GM18502 (cell line): ENCODE measurements around the gene RIMS3.
"Not testable (repeated sequence)": the region's sequence is repeated elsewhere in the genome, so short reads cannot be mapped to it uniquely, and the experiment has no call there.

Source experiments
- ATAC-seq: cut with Tn5 transposase; IDR thresholded peaks from one replicate; pipeline ENCODE4 v1.9.1; 2021; ENCODE audit warnings: mild to moderate bottlenecking; ENCODE audit not compliant: unreplicated experiment, poor library complexity

The RIMS3 gene

GRCh38 chr1:40610156-40610555 lies 55.3 kb downstream of the RIMS3 start:
- no peak for ATAC-seq

GRCh38 chr1:40607921-40608320 lies 57.6 kb downstream of the RIMS3 start:
- ATAC-seq = no peak

DNA sequence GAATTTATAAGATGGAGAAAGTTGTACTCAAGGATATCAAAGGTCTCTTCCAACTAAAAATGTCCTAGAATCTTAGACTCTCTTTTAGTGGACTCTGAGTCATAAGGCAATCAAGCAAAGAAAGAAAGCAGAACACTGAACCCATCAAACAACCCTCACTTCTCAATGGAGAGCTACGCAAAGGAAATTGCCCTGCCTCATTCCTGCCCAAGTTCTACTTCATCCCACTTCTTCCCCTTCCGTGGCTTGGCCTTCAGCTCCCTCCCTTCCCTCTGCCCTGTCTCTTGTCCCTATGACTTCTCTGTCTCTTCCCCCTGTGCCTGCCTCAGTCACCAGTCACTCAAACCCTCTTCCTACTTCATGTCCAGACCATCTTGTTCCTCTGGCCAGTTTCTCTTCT lies 58.5 kb downstream of the RIMS3 start:
- ATAC-seq = no peak

GRCh38 chr1:40606194-40606593 lies 59.3 kb downstream of the RIMS3 start:
- ATAC-seq = no peak

DNA sequence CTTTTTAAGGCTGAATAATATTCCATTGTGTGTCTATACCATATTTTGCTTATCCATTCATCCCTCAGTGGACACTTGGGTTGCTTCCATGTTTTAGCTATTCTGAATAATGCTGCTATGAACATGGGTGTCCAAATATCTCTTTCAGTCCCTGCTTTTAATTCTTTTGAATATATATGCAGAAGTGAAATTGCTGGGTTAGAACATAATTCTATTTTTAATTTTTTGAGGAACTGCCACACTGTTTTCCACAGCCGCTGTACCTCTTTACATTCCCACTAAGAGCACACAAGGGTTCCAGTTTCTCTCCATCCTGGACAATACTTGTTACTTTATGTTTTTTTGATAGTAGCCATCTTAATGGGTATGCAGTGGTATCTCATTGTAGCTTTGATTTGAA lies 65.6 kb downstream of the RIMS3 start:
- no peak for ATAC-seq

- ATAC-seq = no peak
Observed at GRCh38 chr1:40595623-40596022, 69.9 kb downstream of the RIMS3 start.

DNA sequence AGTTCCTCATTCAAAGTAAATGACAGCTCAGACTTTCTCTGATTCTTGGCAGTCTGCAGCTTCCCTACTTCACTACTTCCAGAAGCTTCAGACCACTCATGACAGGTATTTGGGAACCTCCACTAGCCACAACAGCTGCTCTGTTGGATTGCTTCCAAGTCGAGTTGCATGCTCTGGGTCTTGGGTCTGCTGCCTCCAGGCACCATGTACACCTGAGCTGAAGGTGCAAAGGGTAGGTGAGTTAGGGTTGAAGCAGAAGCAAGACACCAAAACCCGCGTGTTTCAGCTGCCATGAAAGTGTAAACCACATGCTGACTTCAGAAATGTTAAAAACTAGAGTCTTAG lies 71.3 kb downstream of the RIMS3 start:
- ATAC-seq = no peak

GRCh38 chr1:40593449-40594186 lies 71.9 kb downstream of the RIMS3 start:
- ATAC-seq = no peak

DNA sequence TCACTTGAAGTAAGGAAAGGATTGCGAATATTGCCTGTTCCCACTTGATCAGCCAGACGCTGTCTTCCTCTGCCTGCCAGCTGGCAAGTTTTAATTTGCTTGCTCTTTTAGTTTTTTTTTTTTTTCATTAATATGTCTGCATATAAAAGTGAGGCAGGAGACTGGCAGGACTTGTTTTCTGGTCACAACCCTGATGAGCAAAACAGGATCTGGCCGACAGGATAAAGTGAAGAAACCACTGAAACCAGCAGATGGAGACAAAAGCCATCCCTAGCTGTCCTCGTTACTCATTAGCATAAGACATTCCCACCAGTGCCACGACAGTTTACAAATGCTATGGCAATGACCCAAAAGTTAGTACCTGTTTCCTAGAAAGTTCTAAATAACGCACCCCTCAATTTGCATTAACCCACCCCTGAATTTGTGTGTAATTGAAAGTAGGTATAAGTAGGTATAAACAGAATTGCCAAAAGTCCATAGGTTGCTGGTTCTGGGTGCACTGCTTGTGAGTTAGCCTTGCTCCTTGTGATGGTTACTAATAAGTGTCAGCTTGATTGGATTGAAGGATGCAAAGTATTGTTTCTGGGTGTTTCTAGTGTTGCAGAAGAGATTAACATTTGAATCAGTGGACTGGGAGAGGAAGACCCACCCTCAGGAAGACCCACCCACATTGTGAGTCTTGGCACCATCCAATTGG lies 73.2 kb downstream of the RIMS3 start:
- no peak for ATAC-seq

GRCh38 chr1:40588586-40588985 lies 76.9 kb downstream of the RIMS3 start:
- ATAC-seq = no peak

DNA sequence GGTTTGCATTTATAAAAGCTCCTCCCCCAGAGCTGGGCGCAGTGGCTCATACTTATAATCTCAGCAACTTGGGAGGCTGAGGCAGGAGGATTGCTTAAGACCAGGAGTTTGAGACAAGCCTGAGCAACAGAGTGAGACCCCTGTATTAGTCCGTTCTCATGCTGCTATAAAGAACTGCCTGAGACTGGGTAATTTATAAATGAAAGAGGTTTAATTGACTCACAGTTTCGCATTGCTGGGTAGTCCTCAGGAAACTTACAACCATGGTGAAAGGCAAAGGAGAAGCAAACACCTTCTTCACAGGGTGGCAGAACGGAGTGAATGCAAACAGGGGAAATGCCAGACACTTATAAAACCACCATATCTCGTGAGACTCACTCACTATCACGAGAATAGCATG lies 81.5 kb downstream of the RIMS3 start:
- no peak for ATAC-seq

DNA sequence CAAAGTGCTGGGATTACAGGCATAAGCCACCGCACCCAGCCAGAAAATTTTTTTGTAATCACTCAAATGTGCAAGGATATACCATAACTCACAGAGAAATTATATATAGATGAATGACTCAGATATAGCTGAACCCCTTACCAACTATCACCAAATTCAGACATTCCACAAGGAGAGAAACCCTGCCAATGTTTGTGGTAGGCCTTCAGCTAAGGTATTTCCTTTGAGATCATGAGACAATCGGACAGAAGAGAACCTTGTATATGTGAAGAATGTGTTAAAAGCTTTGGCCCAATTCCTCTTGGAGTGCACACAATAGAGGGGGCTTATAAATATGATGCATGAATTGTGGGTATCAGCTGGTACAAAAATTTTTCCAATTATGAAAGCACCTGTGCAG lies 83.4 kb downstream of the RIMS3 start:
- ATAC-seq = no peak

DNA sequence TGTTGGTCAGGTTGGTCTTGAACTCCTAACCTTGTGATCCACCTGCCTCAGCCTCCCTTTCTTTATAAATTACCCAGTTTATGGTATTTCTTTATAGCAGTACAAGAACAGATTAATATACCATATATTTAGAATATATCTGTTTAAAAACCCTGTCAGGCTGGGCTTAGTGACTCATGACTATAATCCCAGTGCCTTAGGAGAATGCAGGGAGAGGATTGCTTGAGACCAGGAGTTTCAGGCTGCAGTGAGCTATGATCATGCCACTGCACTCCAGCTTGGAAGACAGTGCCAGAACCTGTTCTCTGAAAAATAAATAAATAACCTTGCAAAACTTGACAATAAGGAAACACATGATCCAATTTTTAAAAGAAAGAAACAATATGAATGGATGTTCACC lies 90.1 kb downstream of the RIMS3 start:
- ATAC-seq = no peak

DNA sequence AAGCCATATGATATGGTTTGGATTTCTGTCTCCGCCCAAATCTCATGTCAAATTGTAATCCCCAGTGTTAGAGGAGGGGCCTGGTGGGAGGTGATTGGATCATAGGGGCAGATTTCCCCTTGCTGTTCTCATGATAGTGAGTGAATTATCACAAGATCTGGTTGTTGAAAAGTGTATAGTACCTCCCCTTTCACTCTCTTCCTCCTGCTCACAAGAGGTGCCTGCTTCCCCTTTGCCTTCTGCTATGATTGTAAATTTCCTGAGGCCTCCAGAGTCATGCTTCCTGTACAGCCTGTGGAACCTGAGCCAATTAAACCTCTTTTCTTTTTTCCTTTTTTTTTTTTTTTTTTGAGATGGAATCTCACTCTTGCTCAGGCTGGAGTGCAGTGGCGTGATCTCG lies 90.7 kb downstream of the RIMS3 start:
- not testable (repeated sequence) for ATAC-seq
